Hypothalamus (tissue), 51 donors: ENCODE measurements around the gene ELOVL4.
A peak's percentile ranks its signal among the peaks of the same experiment; 100 is the strongest.

Source experiments
- DNase-seq, 51 donors: peaks; one replicate each; lab custom pipeline; 2025; lab: John Stamatoyannopoulos, UW

The ELOVL4 gene

GRCh38 chr6:79922018-79922417 is 25.3 kb downstream of the ELOVL4 start:
- DNase-seq: no peak

DNA sequence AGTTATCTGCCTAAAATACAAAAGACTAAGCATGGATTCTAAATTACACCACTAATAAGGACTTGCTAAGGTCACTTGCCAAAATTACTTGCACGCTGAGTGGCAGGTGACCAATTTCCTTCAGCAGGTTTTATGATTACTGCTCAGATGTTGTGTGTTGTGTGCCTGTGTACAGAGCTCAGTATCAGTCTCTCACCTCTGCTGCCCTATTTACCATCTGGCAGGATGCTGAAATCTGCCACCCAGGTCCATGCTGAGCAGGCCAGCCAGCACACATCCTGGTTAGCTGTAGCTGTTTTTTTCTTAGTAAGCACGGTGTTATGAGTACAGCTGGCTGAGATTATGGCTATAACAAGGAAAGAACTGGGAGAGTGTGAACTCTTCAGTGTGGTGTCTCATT is 34.0 kb downstream of the ELOVL4 start:
- DNase-seq: no peak

DNA sequence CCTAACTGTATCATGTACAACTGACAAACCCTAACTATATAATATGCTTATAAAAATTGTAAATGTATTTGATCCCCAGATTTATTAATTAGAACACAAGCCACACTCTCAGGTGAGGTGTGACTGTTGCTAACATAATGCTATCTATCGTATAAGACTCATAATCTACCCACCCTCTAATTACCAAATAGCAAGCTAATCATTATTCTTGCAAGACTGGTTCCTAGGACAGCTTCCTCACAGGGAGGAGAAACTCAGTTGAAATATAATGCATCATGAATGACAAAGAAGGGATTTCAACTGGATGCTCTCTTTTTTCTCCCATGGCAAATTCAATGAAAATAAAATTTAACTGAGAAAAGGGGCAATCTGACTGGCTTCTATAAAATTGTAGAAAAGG is 35.4 kb downstream of the ELOVL4 start:
- no peak for DNase-seq

DNA sequence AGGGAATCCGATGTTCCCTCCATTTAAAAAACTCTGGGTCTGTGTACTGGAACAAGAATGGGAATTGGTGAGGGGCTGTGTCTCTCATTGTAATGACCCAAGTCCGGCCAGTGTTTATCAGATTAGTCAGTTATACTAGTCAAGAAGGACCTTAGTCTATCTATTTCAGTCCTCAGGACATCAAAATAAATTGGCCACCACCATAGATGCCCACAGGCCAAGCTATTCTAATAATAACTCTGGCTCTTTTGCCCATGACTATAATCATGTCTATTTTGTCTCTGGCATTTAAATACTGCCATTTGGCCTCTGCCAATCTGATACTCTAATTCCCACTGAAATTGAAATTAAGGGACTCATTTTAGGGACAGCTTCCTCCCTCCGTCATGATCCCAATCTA is 37.8 kb downstream of the ELOVL4 start:
- DNase-seq: no peak

DNA sequence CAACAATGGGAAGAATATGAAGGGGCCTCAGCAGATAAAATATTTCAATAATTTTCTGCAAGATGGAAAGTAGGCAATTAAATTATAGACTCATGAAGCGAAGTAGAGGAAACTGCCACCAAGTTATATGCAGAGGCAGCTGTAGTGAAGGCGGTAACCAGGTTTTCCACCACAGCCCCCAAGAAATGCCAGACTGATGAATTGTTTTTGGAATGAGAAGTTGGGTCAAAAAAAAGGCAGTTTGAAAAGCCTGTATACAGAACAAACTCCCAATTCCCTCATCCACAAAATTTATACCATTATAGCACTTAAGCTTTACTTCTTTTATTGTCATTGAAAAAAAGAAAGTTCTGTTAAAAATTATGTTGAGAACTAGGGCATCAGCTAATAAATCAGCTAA is 45.3 kb downstream of the ELOVL4 start:
- DNase-seq: no peak

DNA sequence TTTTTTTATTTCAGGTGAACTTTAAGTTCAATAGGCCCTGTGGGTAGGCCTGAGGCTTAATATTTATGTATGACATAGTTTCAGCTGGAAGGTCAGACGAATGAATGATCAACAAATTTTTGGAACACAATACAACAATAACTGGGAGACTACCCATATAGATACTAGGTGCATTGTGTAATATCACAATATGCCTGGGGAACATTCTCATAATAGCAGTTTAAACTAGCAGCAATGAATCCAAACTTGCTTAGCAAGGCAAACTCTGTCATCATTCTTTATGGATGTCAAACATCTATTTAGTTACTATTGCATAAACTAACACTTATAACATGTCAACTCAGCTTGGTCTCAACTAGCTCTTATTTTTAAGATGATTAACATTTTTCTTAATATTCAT is 49.3 kb downstream of the ELOVL4 start:
- no peak for DNase-seq

DNA sequence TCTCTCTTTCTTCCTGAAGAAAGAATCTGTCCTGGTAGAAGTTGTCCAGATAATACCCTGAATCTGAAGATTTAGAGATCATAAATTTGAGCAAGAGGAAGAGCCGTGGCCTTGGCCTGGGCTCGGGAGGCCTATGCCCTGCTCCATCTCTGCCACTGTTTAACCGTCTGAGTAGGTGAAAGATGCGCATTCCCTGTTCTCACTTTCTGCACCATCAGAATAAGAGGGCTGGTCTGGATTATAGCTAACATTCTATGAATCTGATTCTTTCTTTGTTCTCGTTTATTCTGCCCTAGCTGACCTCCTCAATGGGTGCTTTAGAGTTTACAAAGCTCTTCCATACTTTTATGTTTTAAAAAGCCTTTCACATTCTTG is 51.3 kb downstream of the ELOVL4 start:
- DNase-seq: no peak

DNA sequence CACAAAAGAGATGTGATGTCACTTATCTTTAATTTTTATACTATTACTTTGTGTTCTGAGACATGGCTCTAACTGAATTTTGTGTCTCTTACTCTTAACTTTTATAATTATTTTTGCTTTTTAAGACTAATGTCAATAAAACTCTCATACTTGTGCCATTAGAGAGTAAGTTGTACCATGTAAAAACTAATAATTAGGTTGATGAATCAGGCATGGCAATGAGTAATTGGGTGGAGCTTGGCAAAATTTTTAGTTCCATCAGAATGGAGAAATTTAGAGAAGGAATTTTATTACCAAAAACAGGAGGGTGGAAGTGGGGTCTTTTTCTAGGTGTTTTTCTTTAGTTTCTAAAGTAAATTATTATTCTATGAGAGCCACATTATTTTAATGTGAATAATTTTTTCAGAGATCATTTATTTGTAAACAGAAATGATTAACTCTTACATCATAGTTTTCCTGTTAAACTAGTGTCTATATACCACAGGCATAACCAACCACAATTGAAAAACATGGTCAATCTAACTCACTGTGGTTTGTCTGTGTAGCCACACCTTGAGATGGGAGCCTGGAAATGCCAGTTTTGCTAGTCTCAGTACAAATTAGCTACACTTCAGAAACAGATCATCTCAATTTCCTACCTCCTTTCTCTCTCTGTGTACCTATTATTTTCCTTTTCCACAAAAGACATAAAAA is 51.8 kb downstream of the ELOVL4 start:
- no peak for DNase-seq

DNA sequence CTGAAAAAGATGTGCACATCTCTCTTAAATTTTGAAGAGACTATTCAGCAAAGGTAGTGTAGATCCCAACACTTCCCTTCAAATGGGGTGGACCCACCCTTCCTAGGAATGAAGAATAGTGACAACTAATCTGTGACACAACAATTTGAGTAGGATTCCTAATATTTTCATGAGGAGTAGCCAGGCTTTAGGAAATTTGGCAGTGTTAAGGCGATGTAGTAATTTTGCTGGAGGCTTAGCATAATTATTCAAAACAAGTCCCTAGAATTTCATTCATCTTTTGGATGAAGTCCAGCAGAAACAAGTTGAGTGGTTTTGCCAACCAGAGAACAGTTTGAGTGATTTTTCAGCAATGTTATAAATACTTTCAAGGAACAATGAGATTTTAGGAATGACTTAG is 52.4 kb downstream of the ELOVL4 start:
- no peak for DNase-seq

GRCh38 chr6:79888587-79888986 is 58.8 kb downstream of the ELOVL4 start:
- no peak for DNase-seq

GRCh38 chr6:79878142-79878748 is 69.1 kb downstream of the ELOVL4 start:
- peak in 17 of 51 donors; percentile 1 to 52 (median 7) for DNase-seq

DNA sequence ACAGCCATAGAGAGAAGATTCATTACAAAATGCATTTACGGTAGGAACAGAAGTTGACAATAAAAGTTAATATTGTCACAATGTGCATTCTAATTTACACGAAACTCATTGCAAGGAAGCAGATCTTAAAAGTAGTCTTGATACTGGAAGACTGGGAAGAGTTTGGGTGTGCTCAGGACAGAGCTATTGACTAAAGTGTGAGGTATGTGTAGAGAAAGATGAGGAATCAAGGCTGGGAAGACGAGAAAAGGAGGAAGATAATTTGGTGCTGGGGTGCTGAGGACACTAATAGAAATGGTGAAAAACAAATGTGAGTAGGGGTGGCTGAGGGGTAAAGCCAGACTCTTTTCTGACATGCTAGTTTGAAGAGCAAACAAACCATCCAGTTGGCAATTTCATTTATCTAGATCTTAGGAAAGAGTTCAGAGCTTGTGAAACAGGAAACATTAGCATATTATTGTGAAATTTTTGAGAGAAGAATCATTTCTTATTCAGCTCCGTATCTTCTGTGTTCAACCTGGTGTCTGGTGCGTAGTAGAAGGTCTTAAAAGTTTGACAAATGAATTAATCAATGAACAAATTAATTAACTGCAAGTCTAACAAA is 72.7 kb downstream of the ELOVL4 start:
- DNase-seq: no peak

DNA sequence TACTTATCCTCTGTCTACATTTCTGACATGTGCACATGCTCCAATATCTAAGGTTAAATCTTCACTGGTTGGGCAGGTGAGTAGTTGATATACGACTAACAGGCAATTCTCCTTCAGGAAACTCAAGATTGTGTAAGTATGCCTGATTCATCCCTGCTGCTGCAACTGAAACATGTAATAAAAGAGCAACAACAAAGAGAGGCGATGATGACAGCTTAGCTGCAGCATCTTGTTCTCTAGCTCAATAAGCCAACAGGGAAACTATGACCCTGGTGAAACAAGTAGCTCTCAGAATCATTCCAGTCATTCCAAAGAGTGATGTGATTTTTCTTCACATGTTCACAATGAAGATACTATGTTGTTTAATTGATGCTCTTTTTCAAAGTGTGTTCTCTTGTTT is 74.4 kb downstream of the ELOVL4 start:
- DNase-seq: no peak

GRCh38 chr6:79872303-79872702 is 75.0 kb downstream of the ELOVL4 start:
- no peak for DNase-seq

- peak in 48 of 51 donors; percentile 11 to 79 (median 52) for DNase-seq
Observed at GRCh38 chr6:79869600-79870084, 77.7 kb downstream of the ELOVL4 start.

DNA sequence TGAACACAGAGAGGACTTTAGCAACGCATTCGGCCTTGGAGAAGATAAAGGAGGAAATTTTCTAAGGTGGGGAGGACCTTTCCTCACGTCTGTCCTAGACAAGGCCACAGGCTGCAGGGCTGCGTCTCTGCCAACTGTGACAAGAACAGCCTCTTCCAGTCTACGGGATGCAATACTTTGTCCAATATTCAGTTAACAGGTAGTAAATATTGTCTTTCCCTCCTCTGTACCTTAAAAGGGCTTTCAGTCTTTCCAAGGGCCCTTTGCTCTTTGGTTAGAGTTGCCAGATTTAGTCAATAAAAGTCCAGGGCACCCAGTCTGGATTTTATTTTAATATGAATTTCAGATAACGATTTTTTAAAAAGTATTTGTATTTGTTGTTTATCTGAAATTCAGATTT is 78.2 kb downstream of the ELOVL4 start:
- DNase-seq: no peak

GRCh38 chr6:79868098-79868722 is 79.1 kb downstream of the ELOVL4 start:
- DNase-seq: peak in 7 of 51 donors; percentile 1 to 70 (median 9)
